Measurements from ENCODE around the gene CCDC182.

DNA sequence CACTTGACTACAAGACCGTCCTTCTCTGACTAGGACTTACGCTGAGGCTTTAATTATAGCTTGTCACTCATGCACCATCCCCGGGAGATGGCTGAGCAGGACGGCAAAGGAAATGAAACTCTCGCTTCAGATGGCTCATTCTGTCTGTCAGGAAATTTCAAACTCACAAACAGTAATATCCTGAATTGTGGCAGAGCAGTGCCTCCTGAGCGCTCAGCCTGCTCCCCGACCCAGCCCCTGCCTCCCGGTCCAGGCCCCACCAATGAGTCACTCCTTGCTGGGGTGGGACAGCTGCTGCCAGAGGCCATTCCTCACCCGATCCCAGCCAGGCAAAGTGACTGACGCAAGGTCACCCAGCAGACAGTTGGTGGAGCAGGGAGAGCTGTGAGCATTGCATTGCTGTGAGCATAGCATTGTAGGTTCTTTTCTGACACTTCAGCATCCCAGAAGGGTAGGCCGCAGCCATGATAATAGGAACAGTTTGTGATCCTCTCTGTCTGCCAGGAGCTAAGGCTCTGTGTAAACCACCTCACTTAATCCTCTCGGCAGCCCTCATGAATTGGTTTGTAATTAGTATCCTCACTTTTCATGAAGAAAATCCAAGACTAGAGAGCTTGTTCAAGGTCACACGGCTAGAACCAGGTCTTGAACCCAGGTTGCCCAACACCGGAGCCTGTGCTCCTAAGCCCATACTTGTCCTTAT lies 20.9 kb downstream of the CCDC182 start:
- TF ChIP-seq EZH2 (IDR thresholded peaks at IDR 0.05; ENCODE audit: insufficient read depth, poor library complexity, severe bottlenecking) (no peak), EZH2phosphoT487 (IDR thresholded peaks at IDR 0.05; ENCODE audit: insufficient read depth, low read depth) (no peak)
